ENCODE data around the gene MLXIP.
A peak's percentile ranks its signal among the peaks of the same experiment; 100 is the strongest.
"Not testable (repeated sequence)": the region's sequence is repeated elsewhere in the genome, so short reads cannot be mapped to it uniquely, and the experiment has no call there.

Gene MLXIP, protein sequence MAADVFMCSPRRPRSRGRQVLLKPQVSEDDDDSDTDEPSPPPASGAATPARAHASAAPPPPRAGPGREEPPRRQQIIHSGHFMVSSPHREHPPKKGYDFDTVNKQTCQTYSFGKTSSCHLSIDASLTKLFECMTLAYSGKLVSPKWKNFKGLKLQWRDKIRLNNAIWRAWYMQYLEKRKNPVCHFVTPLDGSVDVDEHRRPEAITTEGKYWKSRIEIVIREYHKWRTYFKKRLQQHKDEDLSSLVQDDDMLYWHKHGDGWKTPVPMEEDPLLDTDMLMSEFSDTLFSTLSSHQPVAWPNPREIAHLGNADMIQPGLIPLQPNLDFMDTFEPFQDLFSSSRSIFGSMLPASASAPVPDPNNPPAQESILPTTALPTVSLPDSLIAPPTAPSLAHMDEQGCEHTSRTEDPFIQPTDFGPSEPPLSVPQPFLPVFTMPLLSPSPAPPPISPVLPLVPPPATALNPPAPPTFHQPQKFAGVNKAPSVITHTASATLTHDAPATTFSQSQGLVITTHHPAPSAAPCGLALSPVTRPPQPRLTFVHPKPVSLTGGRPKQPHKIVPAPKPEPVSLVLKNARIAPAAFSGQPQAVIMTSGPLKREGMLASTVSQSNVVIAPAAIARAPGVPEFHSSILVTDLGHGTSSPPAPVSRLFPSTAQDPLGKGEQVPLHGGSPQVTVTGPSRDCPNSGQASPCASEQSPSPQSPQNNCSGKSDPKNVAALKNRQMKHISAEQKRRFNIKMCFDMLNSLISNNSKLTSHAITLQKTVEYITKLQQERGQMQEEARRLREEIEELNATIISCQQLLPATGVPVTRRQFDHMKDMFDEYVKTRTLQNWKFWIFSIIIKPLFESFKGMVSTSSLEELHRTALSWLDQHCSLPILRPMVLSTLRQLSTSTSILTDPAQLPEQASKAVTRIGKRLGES

DNA sequence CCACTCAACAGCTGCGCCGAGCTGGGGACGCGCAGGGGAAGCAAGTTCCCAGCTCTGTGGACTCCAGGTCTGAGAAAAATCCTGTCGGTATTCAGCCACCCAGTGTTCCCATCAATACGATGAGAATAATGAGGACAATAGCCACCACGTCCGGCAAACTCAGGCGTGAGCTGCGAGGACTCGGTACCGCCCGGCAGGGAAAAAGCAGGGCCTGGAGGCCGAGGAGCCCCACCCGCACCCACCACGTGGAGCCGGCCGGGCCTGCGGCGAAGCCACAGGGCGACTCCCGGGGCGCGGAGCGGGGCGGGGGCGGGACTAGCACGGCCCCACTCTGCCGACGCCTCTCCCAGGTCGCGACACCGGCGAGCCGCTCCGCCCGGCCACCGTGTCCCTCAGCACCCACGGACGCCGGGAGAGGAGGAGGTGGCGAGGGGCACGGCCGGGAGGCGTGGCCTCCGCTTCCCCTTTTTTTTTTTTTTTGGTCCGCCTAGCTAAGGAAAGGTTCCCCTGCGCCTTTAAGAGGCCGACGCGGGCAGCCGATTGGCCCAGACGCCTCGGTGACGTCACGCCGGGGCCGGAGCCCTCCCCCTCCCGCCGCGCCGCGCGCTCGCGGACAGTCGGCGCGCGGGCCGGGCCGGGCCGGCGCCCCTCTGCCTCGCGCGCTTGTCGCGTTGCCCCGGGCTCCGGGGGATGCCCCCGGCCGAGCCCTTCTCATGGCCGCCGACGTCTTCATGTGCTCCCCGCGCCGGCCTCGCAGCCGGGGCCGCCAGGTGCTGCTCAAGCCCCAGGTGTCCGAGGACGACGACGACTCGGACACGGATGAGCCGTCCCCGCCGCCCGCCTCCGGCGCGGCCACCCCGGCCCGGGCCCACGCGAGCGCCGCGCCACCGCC lies at the start of gene MLXIP:
Gene MLXIP (plus strand): TSS at position 616 of the 892 bp plus-strand sequence. CDS start 98 bp downstream, at position 714.
- DNase-seq (ENCODE audit: low read depth in 1 of 2, low spot score in 1 of 2): peak; percentile 80 to 85

DNA sequence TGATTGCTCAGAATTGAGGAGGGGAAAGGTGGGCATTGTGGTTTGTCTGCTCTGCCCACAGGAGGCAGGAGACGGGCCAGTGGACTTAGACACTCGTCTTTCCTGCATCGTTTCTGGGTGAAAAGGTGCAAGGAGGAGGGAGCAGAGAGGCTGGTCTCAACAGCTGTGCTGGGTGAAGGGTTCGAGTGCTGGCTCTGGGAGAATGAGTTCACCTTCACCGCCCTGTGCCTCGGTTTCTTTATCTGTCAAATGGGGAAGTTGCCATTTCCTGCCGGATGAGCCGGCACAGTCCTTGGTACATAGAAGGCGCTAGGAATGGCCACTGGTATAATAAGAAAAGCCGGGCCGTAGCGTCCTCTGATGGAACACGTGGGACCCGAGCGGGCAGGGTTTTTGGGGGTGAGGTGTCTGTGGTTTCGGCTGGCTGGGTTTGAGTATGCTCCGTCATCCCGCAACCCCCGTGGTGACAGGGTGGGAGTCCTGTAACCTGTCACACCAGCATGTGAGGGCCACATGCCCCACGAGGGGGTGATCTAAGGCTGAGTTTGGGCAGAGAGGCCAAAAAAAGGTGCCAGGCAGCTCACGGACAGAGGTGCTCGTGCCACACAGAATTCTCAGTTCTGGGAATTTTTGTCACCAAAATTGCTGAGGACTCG lies 49.5 kb upstream of the MLXIP start:
- DNase-seq (ENCODE audit: low read depth in 1 of 2, low spot score in 1 of 2): no peak

DNA sequence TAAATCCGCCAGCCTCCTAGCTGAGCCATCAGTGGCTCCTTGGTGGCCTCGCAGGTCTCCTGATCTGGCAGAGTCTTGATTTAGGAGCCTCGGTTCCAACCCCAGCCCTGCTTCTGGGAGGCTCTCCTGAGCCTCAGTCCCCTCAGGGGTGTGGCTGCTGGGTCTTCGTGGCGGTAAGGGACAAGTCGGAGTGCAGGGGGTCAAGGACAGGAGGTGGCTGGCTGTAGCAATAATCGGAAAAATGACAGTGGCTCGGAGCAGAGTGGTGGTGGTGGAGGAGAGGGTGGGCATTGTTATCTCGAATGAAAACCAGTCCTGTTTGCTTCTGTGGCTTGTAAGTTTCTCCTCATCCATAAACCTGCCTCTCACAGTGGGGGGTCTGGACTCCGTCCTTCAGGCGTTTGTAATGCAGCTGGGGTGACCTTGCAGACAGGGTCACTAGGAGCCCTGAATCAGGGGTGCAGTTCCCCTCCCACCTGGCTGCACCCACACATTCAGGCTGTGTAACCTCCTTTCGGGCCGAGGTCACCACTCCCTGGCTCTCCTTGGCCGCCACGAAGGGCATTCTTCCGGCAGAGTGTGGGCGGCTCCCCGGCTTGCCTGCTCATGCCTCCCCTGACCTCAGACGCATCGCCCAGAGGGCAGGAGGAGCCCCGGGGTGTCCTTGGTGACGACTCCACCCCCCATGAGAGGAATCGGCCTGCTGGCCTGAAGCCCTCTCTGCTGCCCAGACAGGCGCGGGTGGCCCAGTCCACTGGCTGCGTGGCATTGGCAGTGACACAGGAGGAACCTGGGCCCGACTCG lies 48.7 kb upstream of the MLXIP start:
- DNase-seq (ENCODE audit: low read depth in 1 of 2, low spot score in 1 of 2): no peak

- DNase-seq (ENCODE audit: low read depth in 1 of 2, low spot score in 1 of 2): no peak
Observed at GRCh38 chr12:122030424-122031035, 48.0 kb upstream of the MLXIP start.

DNA sequence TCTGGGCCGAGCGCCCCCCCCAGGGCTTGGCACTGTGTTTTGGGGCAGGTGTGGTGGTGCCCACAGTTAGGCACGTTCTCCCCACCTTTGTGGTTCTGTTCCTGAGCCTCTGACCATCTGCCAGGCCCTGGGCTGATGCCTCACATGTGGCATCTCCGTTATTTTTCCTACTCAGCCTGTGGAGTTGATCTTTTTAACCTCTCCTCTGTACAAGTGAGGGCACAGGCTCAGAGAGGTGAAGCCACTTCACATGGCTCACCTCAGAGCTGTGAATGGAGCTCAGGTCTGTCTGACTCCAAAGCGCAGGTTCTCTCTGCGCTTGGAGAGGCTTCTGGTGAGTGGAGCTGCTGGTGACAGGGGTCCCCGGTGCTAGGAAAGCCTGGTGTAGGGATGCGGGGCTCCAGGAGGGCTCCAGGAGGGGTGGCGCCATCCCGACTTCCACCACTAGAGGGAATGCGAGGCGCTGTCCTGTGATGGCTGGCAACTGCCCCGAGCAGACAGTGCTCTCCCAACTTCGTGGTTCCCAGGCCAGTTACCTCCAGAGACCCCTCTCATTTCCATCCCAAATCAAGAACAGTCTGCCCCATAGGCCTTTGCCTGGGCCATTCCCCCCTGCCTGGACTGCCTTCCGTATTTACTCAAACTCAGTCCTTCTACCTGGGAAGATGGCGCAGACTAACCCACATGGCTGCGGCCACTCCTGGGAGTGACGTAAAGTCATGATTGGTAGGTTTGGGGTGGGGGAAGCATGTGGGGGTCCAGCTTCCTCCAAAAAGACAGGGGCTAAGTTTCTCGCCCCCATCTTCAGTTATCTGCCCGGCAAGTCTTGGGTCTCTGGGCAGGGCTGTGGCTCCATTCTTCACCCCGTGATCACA lies 47.0 kb upstream of the MLXIP start:
- peak in 1 of 2 donors; percentile 51 for DNase-seq (ENCODE audit: low read depth in 1 of 2, low spot score in 1 of 2)

DNA sequence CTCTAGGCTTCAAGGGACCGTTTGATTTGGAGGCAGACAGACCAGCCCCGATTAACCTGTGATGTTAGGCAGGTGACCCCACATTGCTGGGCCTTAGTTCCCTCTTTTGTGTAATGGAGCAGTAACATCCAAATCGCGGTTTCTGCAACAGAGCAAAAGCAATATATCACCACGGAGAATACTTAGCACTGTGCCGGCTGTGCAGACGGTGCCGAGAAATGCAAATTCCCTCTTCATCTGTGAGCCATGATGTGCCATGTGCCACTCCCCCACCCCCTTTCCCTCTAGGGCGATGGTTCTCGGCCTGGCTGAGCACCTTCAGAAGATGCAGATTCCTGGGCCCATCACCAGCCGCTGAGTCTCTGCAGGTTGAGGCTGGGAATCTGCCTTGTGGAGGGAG lies 46.0 kb upstream of the MLXIP start:
- no peak for DNase-seq (ENCODE audit: low read depth in 1 of 2, low spot score in 1 of 2)

DNA sequence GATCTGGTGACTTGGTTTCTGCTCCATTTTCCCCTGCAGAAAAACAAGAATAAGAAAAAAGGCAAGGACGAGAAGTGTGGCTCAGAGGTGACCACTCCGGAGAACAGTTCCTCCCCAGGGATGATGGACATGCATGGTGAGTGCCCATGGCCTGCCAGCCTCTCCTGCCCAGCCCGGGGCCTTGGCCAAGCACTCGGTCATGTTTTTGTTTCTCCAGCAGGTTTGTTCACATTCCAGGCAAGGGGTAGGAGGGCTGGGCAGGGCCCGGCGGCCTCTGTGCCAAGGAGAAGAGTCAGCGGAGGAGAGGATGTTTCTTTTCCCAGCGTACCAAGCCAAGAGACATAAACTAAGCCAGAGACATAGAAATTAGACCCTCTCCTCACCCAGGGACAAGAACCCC lies 43.3 kb upstream of the MLXIP start:
- no peak for DNase-seq (ENCODE audit: low read depth in 1 of 2, low spot score in 1 of 2)

- DNase-seq (ENCODE audit: low read depth in 1 of 2, low spot score in 1 of 2): no peak
Observed at GRCh38 chr12:122036153-122036552, 42.4 kb upstream of the MLXIP start.

- no peak for DNase-seq (ENCODE audit: low read depth in 1 of 2, low spot score in 1 of 2)
Observed at GRCh38 chr12:122040579-122041386, 37.8 kb upstream of the MLXIP start.

GRCh38 chr12:122041458-122041857 lies 37.1 kb upstream of the MLXIP start:
- not testable (repeated sequence) for DNase-seq (ENCODE audit: low read depth in 1 of 2, low spot score in 1 of 2)

GRCh38 chr12:122042910-122043309 lies 35.6 kb upstream of the MLXIP start:
- no peak for DNase-seq (ENCODE audit: low read depth in 1 of 2, low spot score in 1 of 2)

GRCh38 chr12:122043476-122043875 lies 35.1 kb upstream of the MLXIP start:
- DNase-seq (ENCODE audit: low read depth in 1 of 2, low spot score in 1 of 2): no peak

DNA sequence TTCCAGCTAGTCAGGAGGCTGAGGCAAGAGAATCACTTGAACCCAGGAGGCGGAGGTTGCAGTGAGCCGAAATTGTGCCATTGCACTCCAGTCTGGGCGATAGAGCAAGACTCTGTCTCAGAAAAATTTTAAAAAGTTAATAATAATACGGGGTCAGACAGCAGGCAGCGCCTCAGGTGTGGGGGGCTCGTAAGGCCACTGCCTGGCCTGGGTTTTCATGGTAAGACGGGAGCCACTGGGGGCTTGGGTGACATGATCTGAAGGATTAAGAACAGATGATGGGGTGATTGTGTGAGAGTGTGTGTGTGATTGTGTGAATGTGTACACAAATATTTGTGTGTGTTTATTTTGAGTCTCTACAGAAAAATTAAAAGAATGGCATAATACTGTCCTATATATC lies 33.3 kb upstream of the MLXIP start:
- no peak for DNase-seq (ENCODE audit: low read depth in 1 of 2, low spot score in 1 of 2)

DNA sequence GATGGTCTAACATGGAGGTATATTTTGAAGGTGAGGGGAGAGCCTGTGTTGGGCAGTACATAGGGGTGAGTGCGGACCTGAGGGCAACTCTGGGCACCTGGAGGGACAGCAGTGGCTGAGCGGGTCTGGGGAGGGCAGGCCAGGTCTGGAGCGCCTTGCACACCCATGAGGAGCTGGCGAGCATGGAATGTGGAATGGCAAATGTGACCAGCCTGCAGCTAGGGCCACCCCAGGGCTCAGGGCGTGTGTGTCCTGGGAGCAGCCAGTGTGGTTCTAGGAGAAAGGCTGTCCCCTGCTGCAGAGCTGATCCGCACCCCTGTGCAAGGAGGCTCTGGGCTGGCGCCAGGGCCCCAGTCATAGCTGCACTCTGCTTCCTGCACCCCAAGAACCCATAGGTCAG lies 32.4 kb upstream of the MLXIP start:
- no peak for DNase-seq (ENCODE audit: low read depth in 1 of 2, low spot score in 1 of 2)

GRCh38 chr12:122048151-122048550 lies 30.4 kb upstream of the MLXIP start:
- no peak for DNase-seq (ENCODE audit: low read depth in 1 of 2, low spot score in 1 of 2)

GRCh38 chr12:122049827-122050226 lies 28.7 kb upstream of the MLXIP start:
- DNase-seq (ENCODE audit: low read depth in 1 of 2, low spot score in 1 of 2): no peak

- no peak for DNase-seq (ENCODE audit: low read depth in 1 of 2, low spot score in 1 of 2)
Observed at GRCh38 chr12:122050706-122051105, 27.9 kb upstream of the MLXIP start.
